ENCODE measurements around the gene KLHL9.

The KLHL9 gene

GRCh38 chr9:21287280-21287679 is 47.9 kb downstream of the KLHL9 start:
- TF ChIP-seq REST (IDR thresholded peaks at IDR 0.05; ENCODE audit: low read depth) (no peak), TAF1 (IDR thresholded peaks at IDR 0.05; ENCODE audit: low read depth) (no peak), EP300 (IDR thresholded peaks at IDR 0.05; ENCODE audit: borderline replicate concordance) (no peak), ZBTB7A (IDR thresholded peaks at IDR 0.05; ENCODE audit: low read depth) (no peak), FOXM1 (IDR thresholded peaks at IDR 0.05; ENCODE audit: borderline replicate concordance, low read depth) (no peak), EGR1 (IDR thresholded peaks at IDR 0.05) (no peak)

GRCh38 chr9:21286659-21287058 is 48.5 kb downstream of the KLHL9 start:
- TF ChIP-seq TEAD4 (IDR thresholded peaks at IDR 0.05), result no peak
- no peak for TF ChIP-seq YY1 (IDR thresholded peaks at IDR 0.05; ENCODE audit: low read depth)

GRCh38 chr9:21286099-21286498 is 49.1 kb downstream of the KLHL9 start:
- TF ChIP-seq REST (IDR thresholded peaks at IDR 0.05; ENCODE audit: low read depth) (no peak), EGR1 (IDR thresholded peaks at IDR 0.05) (no peak), YY1 (IDR thresholded peaks at IDR 0.05; ENCODE audit: low read depth) (no peak)

GRCh38 chr9:21281275-21281674 is 53.9 kb downstream of the KLHL9 start:
- TF ChIP-seq TCF12 (IDR thresholded peaks at IDR 0.05; ENCODE audit: low read depth) (no peak), REST (IDR thresholded peaks at IDR 0.05; ENCODE audit: low read depth) (no peak), TEAD4 (IDR thresholded peaks at IDR 0.05) (no peak), YY1 (IDR thresholded peaks at IDR 0.05; ENCODE audit: low read depth) (no peak), CREB1 (IDR thresholded peaks at IDR 0.05; ENCODE audit: low read depth) (no peak), NFIC (IDR thresholded peaks at IDR 0.05) (no peak), TAF1 (IDR thresholded peaks at IDR 0.05; ENCODE audit: low read depth) (no peak), FOXM1 (IDR thresholded peaks at IDR 0.05; ENCODE audit: borderline replicate concordance, low read depth) (no peak), ZBTB7A (IDR thresholded peaks at IDR 0.05; ENCODE audit: low read depth) (no peak), RAD21 (IDR thresholded peaks at IDR 0.05; ENCODE audit: low read depth) (no peak), CEBPB (IDR thresholded peaks at IDR 0.05) (no peak), EP300 (IDR thresholded peaks at IDR 0.05; ENCODE audit: borderline replicate concordance) (no peak), EGR1 (IDR thresholded peaks at IDR 0.05) (no peak), USF1 (IDR thresholded peaks at IDR 0.05) (no peak), MAX (IDR thresholded peaks at IDR 0.05) (no peak)

Measured in Ishikawa (cell line).